ENCODE results near the gene NAALADL2. TPM values are rescaled to one million over a fixed set of nuclear protein-coding genes. Genes with fewer than 3 reads are reported as not detected.

The NAALADL2 gene
- total and polyA plus RNA-seq, 2 of the 8 experiments (the other 6 are each of a cell fraction or from before 2014, with no cell fraction given), result 0.12 to 0.22 TPM

DNA sequence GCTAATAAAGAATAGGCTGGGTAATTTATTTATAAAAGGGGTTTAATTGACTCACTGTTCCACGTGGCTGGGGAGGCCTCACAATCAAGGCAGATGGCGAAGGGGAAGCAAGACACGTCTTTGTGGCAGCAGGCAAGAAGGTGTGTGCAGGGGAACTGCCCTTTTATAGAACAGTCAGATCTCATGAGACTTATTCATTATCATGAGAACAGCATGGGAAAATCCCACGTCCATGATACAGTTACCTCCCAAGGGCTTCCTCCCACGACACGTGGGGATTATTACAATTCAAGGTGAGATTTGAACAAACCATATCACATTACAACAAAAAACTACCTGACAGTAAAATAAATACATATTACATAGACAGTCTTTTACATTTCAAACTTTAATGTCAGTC lies 414.9 kb downstream of the NAALADL2 start (continued):
- TF ChIP-seq CEBPB (IDR thresholded peaks at IDR 0.05; ENCODE audit: low read depth, low read length) (no peak), HDAC2 (IDR thresholded peaks at IDR 0.05; ENCODE audit: borderline replicate concordance in 1 of 2, low read depth in 2 of 2, low read length in 2 of 2) (no peak), TEAD4 (IDR thresholded peaks at IDR 0.05; ENCODE audit: low read depth, low read length) (no peak), BRCA1 (IDR thresholded peaks at IDR 0.05; ENCODE audit: low read depth, low read length) (no peak), GTF2F1 (IDR thresholded peaks at IDR 0.05; ENCODE audit: borderline replicate concordance, low read depth, low read length) (no peak), PHF8 (conservative IDR thresholded peaks at IDR 0.05; ENCODE audit: low read depth, low read length) (no peak), SUZ12 (IDR thresholded peaks at IDR 0.05; ENCODE audit: low read length) (no peak), CHD2 (IDR thresholded peaks at IDR 0.05; ENCODE audit: low read length) (no peak), NRF1 (IDR thresholded peaks at IDR 0.05; ENCODE audit: low read depth, low read length) (no peak), TAF7 (optimal IDR thresholded peaks at IDR 0.05; ENCODE audit: borderline replicate concordance, low read depth, low read length) (no peak)
